Spleen (tissue), 11 donors: ENCODE data around the gene TRMT44. TPM values are rescaled to one million over a fixed set of nuclear protein-coding genes. Genes with fewer than 3 reads are reported as not detected.

ENCODE experiments used
- DNase-seq: peaks from one replicate; pipeline ENCODE4 v3.0.0-alpha.2; 2020
- H3K27ac ChIP-seq, 8 donors: fragments of 200-600 bp; sonication (generic) in 7 of 8; 1 replicate in 4 of 8; 2 replicates in 4 of 8; pipeline versions ENCODE4 v1.5.0 to v1.8.0; 2016 to 2021; ENCODE audit warnings: inconsistent platforms in 4 of 8, mild to moderate bottlenecking in 4 of 8, moderate library complexity in 1 of 8
- H3K27me3 ChIP-seq, 7 donors: fragments of 200-600 bp; sonication (generic) in 6 of 7; replicated peaks in 1 of 7; 1 replicate in 4 of 7; 2 replicates in 3 of 7; pipeline versions ENCODE4 v1.5.0 to v1.8.0; 2016 to 2021; ENCODE audit warnings: inconsistent platforms in 3 of 7, mild to moderate bottlenecking in 1 of 7
- H3K36me3 ChIP-seq, 6 donors: fragments of 200-600 bp; sonication (generic) in 5 of 6; 1 replicate in 4 of 6; 2 replicates in 2 of 6; pipeline versions ENCODE4 v1.5.0 to v1.8.0; 2016 to 2021; ENCODE audit warnings: inconsistent platforms in 2 of 6
- H3K4me1 ChIP-seq, 6 donors: fragments of 200-600 bp; sonication (generic) in 5 of 6; 1 replicate in 3 of 6; 2 replicates in 3 of 6; pipeline versions ENCODE4 v1.5.0 to v1.8.0; 2016 to 2021; ENCODE audit warnings: inconsistent platforms in 3 of 6
- H3K4me3 ChIP-seq, 8 donors: fragments of 200-600 bp; sonication (generic) in 7 of 8; 1 replicate in 4 of 8; 2 replicates in 4 of 8; pipeline versions ENCODE4 v1.5.0 to v1.8.0; 2016 to 2021; ENCODE audit warnings: inconsistent platforms in 4 of 8, mild to moderate bottlenecking in 4 of 8, moderate library complexity in 2 of 8
- H3K9me3 ChIP-seq, 8 donors: fragments of 200-600 bp; sonication (generic) in 7 of 8; 1 replicate in 4 of 8; 2 replicates in 4 of 8; pipeline versions ENCODE4 v1.5.0 to v1.8.0; 2016 to 2021; ENCODE audit warnings: inconsistent platforms in 4 of 8
- CTCF ChIP-seq, 11 experiments: fragments of 200-600 bp in 7 of 11; fragments of 450-650 bp in 4 of 11; sonication (generic) in 4 of 11; IDR thresholded peaks in 8 of 11; conservative IDR thresholded peaks in 3 of 11; 1 replicate in 7 of 11; 2 replicates in 4 of 11; pipeline versions ENCODE4 v1.4.0 to v1.8.0; 2016 to 2021; ENCODE audit warnings: antibody characterized with exemption in 11 of 11, inconsistent platforms in 4 of 11, mild to moderate bottlenecking in 1 of 11
- POLR2A ChIP-seq, 3 donors: fragments of 450-650 bp; IDR thresholded peaks; one replicate each; pipeline ENCODE4 v1.5.1; 2017; ENCODE audit warnings: antibody characterized with exemption in 3 of 3, mild to moderate bottlenecking in 1 of 3
- POLR2AphosphoS5 ChIP-seq, 3 donors: sonication (generic); formaldehyde crosslinking; IDR thresholded peaks; one replicate each; pipeline ENCODE4 v1.5.1; 2017; ENCODE audit warnings: antibody characterized with exemption in 3 of 3
- WGBS, 5 donors: extraction: QIAGEN DNeasy Blood & Tissue Kit in 3 of 5; methylation state at CpG; one replicate each; pipeline versions ENCODE4 v1.1.5 to v1.1.7; 2013 to 2018; 5-methylcytosine and 5-hydroxymethylcytosine counted together
- intact Hi-C: fragments of 100-400 bp; cut with DNase I; formaldehyde crosslinking; loops from one replicate; pipeline ENCODE4 v1.15.0; 2023; ENCODE audit warnings: low total_unique reads
- polyA plus RNA-seq, 3 donors: library from polyadenylated mRNA; stranded (reverse); fragments of 200-250 nt; gene quantifications; one replicate each; pipeline ENCODE4 v1.2.1, GENCODE V29; 2013
- total RNA-seq, 7 donors: library from RNA; depleted of rRNA in 3 of 7; stranded (reverse); fragments of >200 nt in 3 of 7; fragmentation: NEBNext Ultra II Directional in 4 of 7; extraction: Animal tissue kit (Norgen Biotek cat#: 25700) in 4 of 7; gene quantifications; one replicate each; pipeline versions ENCODE4 v1.1.0 to v1.2.1, GENCODE V29; 2016 to 2021
- donor health status: healthy with polysubstance abuse.
- donor health status: DM: no; HTN: no; CAD: no; lungs with moderate emphysema.
- donor health status: DM: no; HTN: no; CAD: no.
- donor health status: Bipolar disorder and iron deficiency.
- donor health status: healthy.
- donor health status: DM: no; HTN: no; CAD: no.
- donor health status: DM: yes; HTN: yes; CAD: no.

Gene TRMT44
- total and polyA plus RNA-seq, 10 donors: 5.7 to 28.3 (median 21.6) TPM

- peak overlapping the region in 2 of 8 donors; percentile 28 to 32 for H3K27ac ChIP-seq
- peaks cover 0 to 90% (median 35%) of the 10 kb centered on the region in 6 donors for H3K36me3 ChIP-seq
- intact Hi-C loops: loop anchor here (5.0 kb wide), 1 partner anchor 161 kb away; no protein-coding TSS in a partner anchor
- no peaks in the 10 kb centered on the region for H3K9me3 ChIP-seq
- no peak overlapping the region for H3K4me3 ChIP-seq
- no peak for TF ChIP-seq POLR2A (IDR thresholded peaks at IDR 0.05)
- peak; percentile 75 to 94 (median 87) for TF ChIP-seq CTCF (IDR thresholded peaks at IDR 0.05 in 8 of 11, conservative IDR thresholded peaks at IDR 0.05 in 3 of 11)
- TF ChIP-seq POLR2AphosphoS5 (IDR thresholded peaks at IDR 0.05): peak in 2 of 3 donors; percentile 37 to 50
- WGBS, 5 donors: 46 to 55% (median 51%) methylated on average over 11 to 12 of the region's 12 CpGs
- peaks cover 0 to 20% (median 12%) of the 10 kb centered on the region in 6 donors for H3K4me1 ChIP-seq
- no peaks in the 10 kb centered on the region for H3K27me3 ChIP-seq
- DNase-seq: peak; percentile 91
These were observed 37.3 kb upstream of the TRMT44 start for GRCh38 chr4:8403173-8403753.

- H3K27me3 ChIP-seq: no peaks in the 10 kb centered on the region
- no peak overlapping the region for H3K27ac ChIP-seq
- peaks cover 0 to 90% (median 30%) of the 10 kb centered on the region in 6 donors for H3K36me3 ChIP-seq
- H3K4me1 ChIP-seq: peaks cover 0 to 20% (median 12%) of the 10 kb centered on the region in 6 donors
- DNase-seq: peak; percentile 55
- WGBS, 5 donors: 59 to 72% (median 66%) methylated on average over 10 to 13 of the region's 13 CpGs
- no peak overlapping the region for H3K4me3 ChIP-seq
- intact Hi-C loops: loop anchor here (5.0 kb wide), 1 partner anchor 162 kb away; no protein-coding TSS in a partner anchor
- no peaks in the 10 kb centered on the region for H3K9me3 ChIP-seq
- TF ChIP-seq POLR2AphosphoS5 (IDR thresholded peaks at IDR 0.05) (no peak), POLR2A (IDR thresholded peaks at IDR 0.05) (no peak), CTCF (IDR thresholded peaks at IDR 0.05 in 8 of 11, conservative IDR thresholded peaks at IDR 0.05 in 3 of 11) (no peak)
These were observed 36.6 kb upstream of the TRMT44 start for GRCh38 chr4:8403976-8404375.

DNA sequence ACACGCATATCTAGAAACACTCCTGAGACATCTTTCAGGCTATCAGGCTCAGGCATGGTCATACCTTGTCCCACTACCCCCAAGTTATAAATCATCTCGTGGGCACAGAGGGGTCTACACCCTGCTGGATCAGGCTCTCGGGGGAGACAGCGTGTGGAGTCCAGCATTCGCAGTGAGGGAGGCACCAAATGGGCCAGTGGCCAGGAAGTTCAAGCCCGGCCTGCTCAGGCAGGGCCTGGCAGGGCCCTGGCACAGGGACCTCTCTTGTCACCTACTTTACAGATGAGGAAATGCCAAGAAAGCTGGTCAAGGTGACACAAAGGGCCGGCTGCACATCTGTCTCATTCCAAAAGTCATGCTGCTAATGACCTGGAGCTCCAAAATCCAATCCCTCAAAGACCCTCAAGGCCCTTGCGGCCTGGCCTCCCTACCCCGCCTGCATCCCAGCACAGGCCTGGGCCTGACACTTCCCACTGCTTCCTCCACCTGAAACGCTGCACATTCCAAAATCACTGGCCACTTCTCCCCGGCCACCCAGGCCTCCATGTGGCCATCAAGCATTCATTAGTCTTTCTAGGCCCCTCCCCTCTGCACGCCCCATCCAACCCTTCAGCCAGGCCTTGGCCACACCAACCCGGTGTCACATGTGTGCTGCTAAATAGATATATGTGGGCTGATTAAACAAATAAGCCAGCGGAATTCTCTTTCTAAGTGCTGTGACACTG, 35.6 kb upstream of the TRMT44 start:
- Histone ChIP-seq H3K36me3 (peaks cover 0 to 90% (median 25%) of the 10 kb centered on the region in 6 donors), H3K27ac (no peak overlapping the region), H3K4me3 (no peak overlapping the region), H3K9me3 (no peaks in the 10 kb centered on the region), H3K27me3 (no peaks in the 10 kb centered on the region), H3K4me1 (peaks cover 0 to 24% (median 12%) of the 10 kb centered on the region in 6 donors)
- WGBS, 5 donors: 87 to 95% (median 91%) methylated on average over 14 of the region's 14 CpGs
- peak; percentile 32 for DNase-seq
- intact Hi-C loops: loop anchor here (5.0 kb wide), 1 partner anchor 163 kb away; no protein-coding TSS in a partner anchor
- TF ChIP-seq POLR2A (IDR thresholded peaks at IDR 0.05): no peak
- no peak for TF ChIP-seq POLR2AphosphoS5 (IDR thresholded peaks at IDR 0.05)
- no peak for TF ChIP-seq CTCF (IDR thresholded peaks at IDR 0.05 in 8 of 11, conservative IDR thresholded peaks at IDR 0.05 in 3 of 11)

DNA sequence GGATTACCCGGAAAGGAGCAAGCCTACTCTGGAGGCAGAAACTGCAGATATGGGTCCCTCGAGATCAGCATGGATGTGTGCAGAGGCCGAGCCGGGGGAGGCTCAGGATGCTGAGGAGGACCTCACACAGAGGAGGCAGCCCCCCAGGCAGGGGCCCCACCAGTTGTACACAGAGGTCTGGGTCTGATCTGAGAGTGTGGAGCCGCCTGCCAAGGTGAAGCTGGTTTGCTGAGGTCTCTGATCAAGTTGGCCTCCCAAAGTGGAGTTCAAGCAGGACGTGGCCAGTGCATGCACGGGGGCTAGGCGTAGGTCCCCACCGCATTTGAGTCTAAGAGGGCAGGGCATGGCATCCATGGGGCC, 35.1 kb upstream of the TRMT44 start:
- Histone ChIP-seq H3K4me3 (no peak overlapping the region), H3K36me3 (peaks cover 0 to 89% (median 25%) of the 10 kb centered on the region in 6 donors), H3K9me3 (no peaks in the 10 kb centered on the region), H3K4me1 (peaks cover 0 to 29% (median 12%) of the 10 kb centered on the region in 6 donors), H3K27me3 (no peaks in the 10 kb centered on the region), H3K27ac (no peak overlapping the region)
- no peak for DNase-seq
- 93 to 99% (median 95%) methylated on average over 7 to 9 of the region's 9 CpGs for WGBS, 5 donors
- intact Hi-C loops: no loop called here
- no peak for TF ChIP-seq POLR2AphosphoS5 (IDR thresholded peaks at IDR 0.05)
- TF ChIP-seq CTCF (IDR thresholded peaks at IDR 0.05 in 8 of 11, conservative IDR thresholded peaks at IDR 0.05 in 3 of 11): no peak
- TF ChIP-seq POLR2A (IDR thresholded peaks at IDR 0.05): no peak
